Esophagus squamous epithelium (tissue), 4 donors: ENCODE measurements around the gene MEF2B.

Source experiments
- CTCF ChIP-seq, 6 experiments: fragments of 450-650 bp in 4 of 6; fragments of 200-600 bp in 2 of 6; sonication (generic) in 2 of 6; IDR thresholded peaks; one replicate each; pipeline ENCODE4 v1.5.1; 2016 to 2019; ENCODE audit warnings: antibody characterized with exemption in 6 of 6, mild to moderate bottlenecking in 4 of 6, moderate library complexity in 4 of 6
- POLR2A ChIP-seq, 4 donors: fragments of 450-650 bp; IDR thresholded peaks; one replicate each; pipeline ENCODE4 v1.6.1; 2017; ENCODE audit warnings: antibody characterized with exemption in 4 of 4, mild to moderate bottlenecking in 4 of 4, moderate library complexity in 3 of 4

- TF ChIP-seq CTCF (IDR thresholded peaks at IDR 0.05) (no peak), POLR2A (IDR thresholded peaks at IDR 0.05) (no peak)
Measured at GRCh38 chr19:19107654-19108053, 62.4 kb downstream of the MEF2B start.
